Left lobe of liver (tissue), 1 donor: Measurements from ENCODE around the gene BLOC1S5. TPM values are rescaled to one million over a fixed set of nuclear protein-coding genes. Genes with fewer than 3 reads are reported as not detected.

ENCODE experiments used
- total RNA-seq: library from RNA; stranded (reverse); gene quantifications from one replicate; pipeline ENCODE4 v1.2.1, GENCODE V29; 2021
- donor health status: DM: no; HTN: yes; CAD: no.

Gene BLOC1S5
- total RNA-seq, 1 donor from 2014 or later: 4.9 TPM

Other genes with a start within 250 kb of the BLOC1S5 start
- gene TXNDC5, start 153.6 kb downstream of the BLOC1S5 start, total RNA-seq: 121 TPM
- 5.8 TPM for gene EEF1E1, start 38.2 kb upstream of the BLOC1S5 start, total RNA-seq